DMS153 treated with DMSO at 0.1 percent for 48 hours (cell line): ENCODE measurements around the gene FANCG.

ENCODE experiments used
- DNase-seq: peaks from one replicate; lab custom pipeline; 2025; ENCODE audit not compliant: unreplicated experiment; lab: John Stamatoyannopoulos, UW

Gene FANCG

DNA sequence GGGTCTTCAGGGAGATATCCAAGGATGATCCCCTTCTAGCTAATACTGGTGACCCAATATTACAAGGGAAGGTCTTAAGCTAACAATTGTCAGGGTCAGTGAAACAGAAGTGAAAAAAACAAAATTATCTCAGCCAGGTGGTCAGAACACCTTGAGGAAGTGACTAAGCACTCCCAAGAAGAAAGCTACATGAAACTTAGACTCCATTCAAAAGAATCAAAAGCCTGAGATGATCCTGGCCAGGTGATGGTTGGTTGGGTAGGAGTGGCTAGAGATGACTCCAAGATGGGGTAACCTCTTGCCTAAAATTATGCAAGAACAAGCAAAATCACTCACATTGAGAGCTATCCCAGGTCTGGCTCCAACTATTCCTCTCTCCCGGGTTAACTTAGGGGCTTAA lies 12.7 kb downstream of the FANCG start:
- no peak for DNase-seq

DNA sequence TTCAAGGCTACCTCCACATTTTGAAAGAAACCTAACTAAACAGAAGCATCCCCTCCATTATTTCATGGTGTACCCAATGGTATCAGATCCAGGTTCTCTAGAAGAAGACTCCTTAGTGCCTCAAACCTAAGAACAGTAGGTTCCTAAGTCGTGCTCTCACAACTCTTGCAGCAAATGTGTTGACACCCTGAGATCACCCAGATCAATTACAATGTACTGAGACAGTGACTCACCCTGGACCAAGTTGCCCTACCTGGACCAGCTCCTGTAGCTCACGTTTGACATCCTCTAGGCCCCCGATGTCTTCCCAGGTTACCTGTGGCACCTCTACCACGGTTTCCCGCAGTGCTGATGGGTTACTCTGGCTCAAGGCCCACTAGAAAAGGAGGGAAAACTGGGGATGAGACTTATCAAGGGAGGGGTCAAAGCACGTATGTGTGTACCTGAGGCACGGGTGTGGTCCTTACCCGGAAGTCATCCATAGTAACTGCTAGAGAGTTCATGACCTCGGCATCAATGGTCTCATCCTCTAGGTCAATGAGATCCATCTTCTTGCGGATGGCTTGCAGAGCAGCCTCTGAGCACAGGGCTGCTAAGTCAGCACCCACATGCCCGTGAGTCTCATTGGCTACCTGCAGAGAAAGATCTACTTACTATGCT lies 19.1 kb downstream of the FANCG start:
- no peak for DNase-seq

DNA sequence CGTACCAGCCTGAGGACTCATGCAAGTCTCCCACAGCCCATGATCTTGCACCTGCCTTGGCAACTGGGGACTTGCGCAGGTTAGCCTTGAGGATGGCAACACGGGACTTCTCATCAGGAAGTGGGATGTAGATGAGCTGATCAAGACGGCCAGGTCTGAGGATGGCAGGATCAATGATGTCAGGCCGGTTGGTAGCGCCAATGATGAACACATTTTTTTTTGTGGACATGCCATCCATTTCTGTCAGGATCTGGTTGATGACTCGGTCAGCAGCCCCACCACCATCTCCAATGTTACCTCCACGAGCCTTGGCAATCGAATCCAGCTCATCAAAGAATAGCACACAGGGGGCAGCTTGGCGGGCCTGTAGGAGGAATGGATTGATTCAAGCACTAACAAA lies 20.3 kb downstream of the FANCG start:
- no peak for DNase-seq

DNA sequence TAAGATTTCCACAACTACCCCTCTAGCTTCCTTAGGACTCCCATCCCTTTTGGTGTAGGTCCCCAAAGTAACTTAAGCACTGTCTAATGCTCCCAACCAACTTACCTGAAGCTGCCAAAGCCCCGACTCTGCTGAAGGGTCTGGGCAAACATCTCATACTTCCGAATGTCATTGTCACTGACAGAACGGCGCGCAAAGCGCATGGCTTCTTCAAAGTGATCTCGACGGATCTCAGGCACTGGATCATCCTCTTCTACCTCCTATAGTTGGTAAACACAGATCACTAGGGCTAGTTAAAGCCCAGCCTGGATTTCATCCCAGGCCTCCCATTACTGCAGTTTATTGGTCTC lies 22.5 kb downstream of the FANCG start:
- DNase-seq, result no peak

DNA sequence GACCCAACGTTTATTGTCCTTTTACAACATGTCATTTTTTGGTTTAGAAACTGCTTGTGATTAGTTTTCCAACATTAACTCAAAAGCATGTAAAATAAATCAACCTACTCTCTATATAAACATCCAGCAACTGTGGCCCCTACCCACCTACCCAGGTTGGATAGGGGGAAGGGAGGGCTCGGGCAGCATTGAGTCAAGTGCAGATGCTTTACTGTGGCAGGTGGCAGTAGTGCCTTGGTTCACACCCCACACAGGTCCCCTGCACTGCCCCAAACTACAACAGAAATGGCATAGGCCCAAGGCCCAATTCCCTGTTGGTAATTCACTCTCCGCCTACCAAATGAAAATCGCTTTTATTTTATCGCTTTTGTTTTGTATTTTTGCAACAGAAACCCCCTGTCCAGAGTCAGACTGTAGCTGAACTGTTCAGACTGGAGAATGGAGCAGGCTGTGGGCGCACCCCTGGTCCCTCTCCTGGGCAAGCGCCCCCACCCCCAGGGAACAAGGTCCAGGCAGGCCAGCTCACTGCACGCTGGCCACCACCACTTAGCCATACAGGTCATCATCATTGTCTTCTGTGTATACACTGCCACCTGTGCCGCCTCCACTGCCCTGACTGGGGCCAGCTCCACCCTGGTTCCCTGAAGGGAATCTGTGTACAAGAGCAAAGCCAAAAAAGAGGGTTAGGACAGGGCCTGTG lies 23.0 kb downstream of the FANCG start:
- no peak for DNase-seq

DNA sequence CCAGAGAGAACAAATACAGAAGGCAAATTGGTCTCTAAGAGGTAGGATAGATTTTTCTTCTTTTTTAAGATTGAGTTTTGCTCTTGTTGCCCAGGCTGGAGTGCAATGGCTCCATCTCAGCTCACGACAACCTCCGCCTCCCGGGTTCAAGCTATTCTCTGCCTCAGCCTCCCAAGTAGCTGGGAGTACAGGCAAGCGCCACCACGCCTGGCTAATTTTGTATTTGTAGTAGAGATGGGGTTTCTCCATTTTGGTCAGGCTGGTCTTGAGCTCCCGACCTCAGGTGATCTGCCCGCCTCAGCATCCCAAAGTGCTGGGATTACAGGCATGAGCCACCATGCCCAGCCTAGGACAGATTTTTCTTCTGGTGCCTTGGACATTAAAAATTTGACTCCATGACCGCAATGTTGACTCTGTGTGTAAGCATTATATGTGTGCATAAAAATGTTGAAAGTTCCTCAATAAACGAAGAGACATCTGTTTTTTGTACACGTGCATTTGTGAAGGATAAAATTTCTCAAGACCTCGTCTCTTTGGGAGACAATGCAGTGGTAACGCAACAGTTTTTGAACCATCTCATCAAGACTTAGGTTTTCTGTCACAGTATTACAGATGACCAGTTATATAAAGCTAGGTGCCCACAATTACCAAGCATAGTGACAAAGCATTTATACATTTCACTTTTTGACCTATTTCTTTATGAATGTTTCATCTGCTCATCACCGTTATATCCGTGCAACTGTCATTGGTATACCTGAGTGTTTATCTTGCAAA lies 24.7 kb downstream of the FANCG start:
- DNase-seq, result no peak

DNA sequence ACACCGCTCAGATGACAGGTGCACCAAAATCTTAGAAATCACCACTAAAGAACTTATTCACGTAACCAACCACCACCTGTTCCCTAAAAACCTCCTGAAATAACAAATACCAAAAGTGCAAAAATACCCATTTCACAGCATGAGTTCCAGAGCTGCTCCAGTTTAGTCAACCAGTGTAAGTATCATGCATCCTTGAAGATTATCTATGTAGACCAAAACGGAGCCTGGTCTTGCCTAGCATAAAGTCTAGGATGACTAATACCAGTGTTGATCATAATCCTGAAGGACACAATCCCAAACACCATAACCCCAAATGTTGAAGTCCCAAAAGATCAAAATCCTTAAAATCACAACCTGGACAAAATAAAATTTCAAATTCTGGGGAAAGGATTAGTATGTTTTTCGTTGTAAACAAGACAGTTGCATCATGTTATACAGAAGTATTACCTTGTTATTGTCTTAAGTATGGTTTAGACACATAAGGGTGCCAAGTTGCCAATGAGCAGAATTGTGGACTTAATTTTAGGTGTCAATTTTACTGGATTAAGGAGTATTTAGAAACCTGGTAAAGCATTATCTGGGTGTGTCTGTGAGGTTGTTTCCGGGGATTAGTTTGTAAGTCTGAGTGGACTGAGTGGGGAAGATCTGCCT lies 25.4 kb downstream of the FANCG start:
- DNase-seq, result no peak

- no peak for DNase-seq
Observed at GRCh38 chr9:35051069-35051967, 28.4 kb downstream of the FANCG start.

DNA sequence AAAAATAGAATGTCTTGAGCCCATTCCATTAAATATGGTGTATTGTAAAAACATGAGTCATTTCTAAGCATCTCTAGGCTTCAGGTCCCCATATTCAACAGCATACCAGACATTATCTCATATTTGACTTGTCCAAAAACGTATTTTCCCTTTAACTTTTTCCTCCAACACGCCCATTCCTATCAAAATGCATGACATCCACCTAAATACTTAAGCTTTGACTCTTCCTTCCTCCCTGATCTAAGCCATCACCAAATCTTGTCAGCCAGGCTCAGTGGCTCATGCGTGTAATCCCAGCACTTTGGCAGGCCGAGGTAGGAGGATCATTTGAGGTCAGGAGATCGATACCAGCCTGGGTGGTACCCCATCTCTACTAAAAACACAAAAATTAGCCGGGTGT lies 31.2 kb downstream of the FANCG start:
- DNase-seq, result no peak

DNA sequence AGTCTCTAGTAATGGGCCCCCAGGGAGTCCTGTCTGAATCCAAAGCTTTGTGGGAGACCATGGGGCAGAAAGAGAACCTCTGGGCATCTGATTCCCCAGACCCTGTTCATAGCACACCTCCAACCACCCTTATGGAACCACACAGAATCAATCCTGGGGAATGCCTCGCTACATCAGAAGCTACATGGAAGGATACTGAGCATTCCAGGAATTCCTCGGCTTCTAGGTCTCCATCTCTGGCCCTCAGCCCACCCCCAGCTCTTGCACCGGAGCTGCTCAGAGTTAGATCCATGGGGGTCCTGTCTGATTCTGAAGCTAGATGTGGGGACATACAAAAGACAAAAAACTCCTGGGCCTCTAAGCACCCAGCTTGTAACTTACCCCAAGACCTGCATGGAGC lies 35.7 kb downstream of the FANCG start:
- DNase-seq, result no peak

- DNase-seq, result no peak
Observed at GRCh38 chr9:35042891-35043545, 36.7 kb downstream of the FANCG start.

- DNase-seq, result no peak
Observed at GRCh38 chr9:35042081-35042604, 37.6 kb downstream of the FANCG start.

GRCh38 chr9:35035851-35036701 lies 43.7 kb downstream of the FANCG start:
- no peak for DNase-seq

DNA sequence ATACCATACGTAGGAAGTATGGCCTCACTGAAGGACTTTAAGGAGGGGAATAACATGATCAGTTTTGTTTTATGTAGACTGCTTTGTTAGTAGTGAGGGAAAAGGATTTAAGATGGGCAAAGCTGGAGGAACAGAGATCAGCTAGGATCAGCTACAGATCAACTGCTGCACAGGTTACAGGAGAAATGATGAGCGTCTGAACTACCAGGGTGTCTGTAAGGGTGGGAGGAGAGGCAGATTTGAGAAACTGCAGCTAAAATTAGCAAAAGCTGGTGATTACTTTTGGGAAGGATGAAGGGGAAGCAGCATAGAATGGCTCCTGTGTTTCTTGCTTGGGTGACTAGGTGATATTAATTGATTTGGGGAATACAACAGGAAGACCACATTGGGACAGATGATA lies 46.6 kb downstream of the FANCG start:
- DNase-seq, result no peak

GRCh38 chr9:35029852-35030251 lies 49.9 kb downstream of the FANCG start:
- DNase-seq, result no peak

DNA sequence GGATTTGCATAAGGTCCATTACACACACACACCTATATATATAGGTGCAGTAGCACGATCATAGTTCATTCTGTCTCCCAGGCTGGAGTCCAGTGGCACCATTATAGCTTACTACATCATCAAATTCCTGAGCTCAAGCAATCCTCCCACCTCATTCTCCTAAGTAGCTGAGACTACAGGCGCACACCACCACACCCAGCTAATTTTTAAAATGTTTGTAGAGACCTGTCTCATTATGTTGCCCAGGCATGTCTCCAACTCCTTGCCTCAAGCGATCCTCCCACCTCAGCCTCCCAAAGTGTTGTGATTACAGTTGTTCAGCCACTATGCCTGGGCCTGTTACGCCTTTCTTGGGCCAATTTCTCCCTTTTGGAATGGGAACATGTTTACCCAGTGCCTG lies 50.5 kb downstream of the FANCG start:
- no peak for DNase-seq

- no peak for DNase-seq
Observed at GRCh38 chr9:35028341-35028740, 51.4 kb downstream of the FANCG start.

DNA sequence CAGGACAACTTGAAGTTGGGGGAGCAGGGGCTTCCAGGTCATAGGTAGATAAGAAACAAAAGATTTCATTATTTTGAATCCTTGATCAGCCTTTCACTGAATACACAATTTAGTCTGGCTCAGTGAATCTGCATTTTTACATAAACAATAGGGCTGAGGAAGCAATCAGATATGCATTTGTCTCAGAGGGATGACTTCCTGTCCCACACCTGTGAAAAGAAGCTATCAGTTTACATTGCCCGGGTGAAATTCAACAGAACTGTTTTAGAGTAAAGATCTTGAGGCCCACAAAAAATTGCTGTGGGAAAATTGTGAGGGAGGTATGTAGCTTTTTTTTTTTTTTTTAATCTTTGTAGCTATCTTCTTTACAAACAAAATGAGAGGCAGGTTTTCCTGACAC lies 51.9 kb downstream of the FANCG start:
- no peak for DNase-seq

DNA sequence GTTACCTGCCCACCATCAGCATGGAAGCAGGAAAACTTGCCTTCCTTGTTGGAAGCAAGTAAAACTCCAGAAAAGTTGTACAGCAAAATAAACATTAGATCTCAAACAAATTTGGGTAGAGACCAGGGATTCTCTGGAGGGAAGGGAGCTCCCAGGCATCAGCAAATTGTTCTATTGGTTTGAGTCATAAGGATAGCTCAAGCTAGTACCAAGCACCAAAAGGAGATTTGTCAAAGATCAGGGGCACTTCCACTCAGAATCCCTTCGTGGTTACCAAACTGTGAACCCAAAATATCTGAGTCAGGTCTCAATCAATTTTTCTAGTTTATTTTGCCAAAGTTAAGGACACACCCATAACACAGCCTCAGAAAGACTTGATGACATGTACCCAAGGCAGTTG lies 52.4 kb downstream of the FANCG start:
- no peak for DNase-seq
